DND-41 (cell line): ENCODE measurements around the gene TNIK.

Source experiments
- ATAC-seq: fragments of 200-7000 bp; cut with Tn5 transposase; 3 replicates; pipeline ENCODE4 v1.9.1; 2021; ENCODE audit warnings: low read depth; ENCODE audit not compliant: insufficient read depth
- DNase-seq: peaks from one replicate; pipeline ENCODE4 v3.0.0-alpha.2; 2020
- H2AFZ ChIP-seq: 2 replicates; pipeline ENCODE4 v1.6.0; 2012; ENCODE audit warnings: low read depth, low read length
- H3K27ac ChIP-seq: 2 replicates; pipeline ENCODE4 v1.5.1; 2012; ENCODE audit warnings: low read length, inconsistent platforms
- H3K27me3 ChIP-seq: fragments of 200-600 bp; sonication (generic); 2 replicates; pipeline ENCODE4 v1.6.0; 2012; ENCODE audit warnings: low read length, mild to moderate bottlenecking, inconsistent platforms; ENCODE audit not compliant: insufficient read depth, poor library complexity
- H3K36me3 ChIP-seq: 2 replicates; pipeline ENCODE4 v1.5.1; 2012; ENCODE audit warnings: low read length, inconsistent platforms; ENCODE audit not compliant: insufficient read depth
- H3K4me1 ChIP-seq: 2 replicates; pipeline ENCODE4 v1.5.1; 2012; ENCODE audit warnings: mild to moderate bottlenecking, low read length; ENCODE audit not compliant: insufficient read depth
- H3K4me2 ChIP-seq: 2 replicates; pipeline ENCODE4 v1.6.0; 2012; ENCODE audit warnings: mild to moderate bottlenecking, moderate library complexity, low read length, inconsistent platforms; ENCODE audit not compliant: insufficient read depth
- H3K4me3 ChIP-seq, 2 experiments: fragments of 200-600 bp in 1 of 2; shearing (Covaris generic) in 1 of 2; 2 replicates each; pipeline ENCODE4 v1.5.1; 2012 to 2016; ENCODE audit warnings: inconsistent platforms in 2 of 2, low read length in 2 of 2, mild to moderate bottlenecking in 2 of 2, low read depth in 1 of 2, moderate library complexity in 1 of 2
- H3K79me2 ChIP-seq: 2 replicates; pipeline ENCODE4 v1.6.0; 2012; ENCODE audit warnings: low read length, inconsistent platforms; ENCODE audit not compliant: insufficient read depth
- H3K9ac ChIP-seq: 2 replicates; pipeline ENCODE4 v1.6.0; 2012; ENCODE audit warnings: low read depth, mild to moderate bottlenecking, inconsistent platforms, low read length, moderate library complexity
- H3K9me3 ChIP-seq: 2 replicates; pipeline ENCODE4 v1.5.1; 2012; ENCODE audit warnings: low read length, moderate library complexity, mild to moderate bottlenecking, inconsistent platforms; ENCODE audit not compliant: insufficient read depth, severe bottlenecking
- H4K20me1 ChIP-seq: 2 replicates; pipeline ENCODE4 v1.6.0; 2012; ENCODE audit warnings: low read length; ENCODE audit not compliant: insufficient read depth
- CTCF ChIP-seq: IDR thresholded peaks from 2 replicates; pipeline ENCODE4 v1.5.1; 2012; ENCODE audit warnings: borderline replicate concordance, low read length, moderate library complexity, mild to moderate bottlenecking; ENCODE audit not compliant: poor library complexity, severe bottlenecking; ENCODE audit errors: extremely low read depth
- EZH2 ChIP-seq: IDR thresholded peaks from 3 replicates; pipeline ENCODE4 v1.6.1; 2012; ENCODE audit warnings: borderline replicate concordance, low read depth, mild to moderate bottlenecking, moderate library complexity, low read length, inconsistent platforms; ENCODE audit not compliant: severe bottlenecking

TNIK gene

GRCh38 chr3:171429635-171430034 is 30.6 kb downstream of the TNIK start:
- Histone ChIP-seq H3K4me3 (no peak overlapping the region), H3K27ac (no peak overlapping the region), H3K79me2 (no peaks in the 10 kb centered on the region), H3K9me3 (no peaks in the 10 kb centered on the region), H3K4me1 (no peaks in the 10 kb centered on the region), H3K36me3 (no peaks in the 10 kb centered on the region), H4K20me1 (no peaks in the 10 kb centered on the region), H2AFZ (no peak overlapping the region; the same call in 1 of the 2 replicates), H3K27me3 (peaks cover 4% of the 10 kb centered on the region), H3K4me2 (no peak overlapping the region), H3K9ac (no peak overlapping the region)
- ATAC-seq (no peak), DNase-seq (no peak)
- TF ChIP-seq EZH2 (no peak), CTCF (no peak)

- H2AFZ ChIP-seq, result no peak overlapping the region
- H3K4me2 ChIP-seq, result no peak overlapping the region
- H4K20me1 ChIP-seq, result no peaks in the 10 kb centered on the region
- no peak overlapping the region for H3K27ac ChIP-seq
- TF ChIP-seq CTCF (no peak), EZH2 (no peak)
- no peak overlapping the region for H3K9ac ChIP-seq
- H3K36me3 ChIP-seq, result no peaks in the 10 kb centered on the region
- ATAC-seq (no peak), DNase-seq (no peak)
- H3K4me3 ChIP-seq, result no peak overlapping the region
- peaks cover 4% of the 10 kb centered on the region for H3K27me3 ChIP-seq
- no peaks in the 10 kb centered on the region for H3K4me1 ChIP-seq
- H3K79me2 ChIP-seq, result no peaks in the 10 kb centered on the region
- no peaks in the 10 kb centered on the region for H3K9me3 ChIP-seq
These were observed 31.3 kb downstream of the TNIK start for GRCh38 chr3:171428892-171429291.

GRCh38 chr3:171428321-171428787 is 31.9 kb downstream of the TNIK start:
- no peaks in the 10 kb centered on the region for H3K79me2 ChIP-seq
- H3K4me2 ChIP-seq, result no peak overlapping the region
- ATAC-seq (no peak), DNase-seq (no peak)
- H3K9me3 ChIP-seq, result no peaks in the 10 kb centered on the region
- no peak overlapping the region for H3K27ac ChIP-seq
- no peaks in the 10 kb centered on the region for H3K36me3 ChIP-seq
- TF ChIP-seq EZH2 (no peak), CTCF (no peak)
- no peaks in the 10 kb centered on the region for H3K4me1 ChIP-seq
- H3K27me3 ChIP-seq, result peaks cover 4% of the 10 kb centered on the region
- no peak overlapping the region for H3K9ac ChIP-seq
- no peak overlapping the region for H2AFZ ChIP-seq
- no peak overlapping the region for H3K4me3 ChIP-seq
- H4K20me1 ChIP-seq, result no peaks in the 10 kb centered on the region
